Endothelial cell of umbilical vein (primary cell): ENCODE measurements around the gene TOX2. TPM values are rescaled to one million over a fixed set of nuclear protein-coding genes. Genes with fewer than 3 reads are reported as not detected.
A peak's percentile ranks its signal among the peaks of the same experiment; 100 is the strongest.

Source experiments
- BruUV-seq: library from RNA; stranded (reverse); fragments of 400-500 nt; replicated peaks from 2 replicates; lab custom pipeline; 2021; lab: Mats Ljungman, UMichigan
- CTCF ChIA-PET: fragments of 300-600, 350-600 bp; sonication (Branson Sonifier 250); formaldehyde crosslinking; loops from one replicate; lab custom pipeline; 2021; ENCODE audit warnings: antibody characterized with exemption, inconsistent platforms; lab: Charles Lee
- POLR2A ChIA-PET: fragments of 300-600, 350-600 bp; sonication (Branson Sonifier 250); formaldehyde crosslinking; loops from one replicate; lab custom pipeline; 2021; ENCODE audit warnings: antibody characterized with exemption, inconsistent platforms; lab: Charles Lee
- DNase-seq: peaks from one replicate; pipeline ENCODE4 v3.0.0-alpha.2; 2011; ENCODE audit warnings: low read depth, low spot score
- FAIRE-seq: peaks from 2 replicates; lab custom pipeline; 2011; peaks lifted over from hg19 to GRCh38; lab: Jason Lieb, UNC
- H2AFZ ChIP-seq: 2 replicates; pipeline ENCODE4 v1.6.0; 2012; ENCODE audit warnings: low read depth, low read length, control low read depth, inconsistent platforms
- H3K27ac ChIP-seq: 2 replicates; pipeline ENCODE4 v1.5.1; 2011; ENCODE audit warnings: low read depth, mild to moderate bottlenecking, control low read depth, low read length, moderate library complexity; ENCODE audit not compliant: insufficient read depth
- H3K27me3 ChIP-seq, 2 experiments: 2 replicates each; pipeline versions ENCODE4 v1.6.0 to v1.6.1; 2011; ENCODE audit warnings: low read length in 2 of 2, mixed read lengths in 1 of 2; ENCODE audit not compliant: control insufficient read depth in 2 of 2, insufficient read depth in 2 of 2
- H3K36me3 ChIP-seq, 2 experiments: 2 replicates in 1 of 2; 3 replicates in 1 of 2; pipeline ENCODE4 v1.5.1; 2011; ENCODE audit warnings: low read length in 2 of 2, mild to moderate bottlenecking in 1 of 2, moderate library complexity in 1 of 2; ENCODE audit not compliant: control insufficient read depth in 2 of 2, insufficient read depth in 2 of 2; ENCODE audit errors: extremely low read depth in 1 of 2
- H3K4me1 ChIP-seq: 3 replicates; pipeline ENCODE4 v1.5.1; 2011; ENCODE audit warnings: mild to moderate bottlenecking, low read length; ENCODE audit not compliant: control insufficient read depth, insufficient read depth; ENCODE audit errors: extremely low read depth
- H3K4me2 ChIP-seq: 2 replicates; pipeline ENCODE4 v1.6.1; 2011; ENCODE audit warnings: low read length, control low read depth, mixed read lengths; ENCODE audit not compliant: insufficient read depth
- H3K4me3 ChIP-seq, 3 experiments: fragments of 200-600 bp in 1 of 3; sonication (generic), shearing (Covaris generic) in 1 of 3; replicated peaks in 1 of 3; 2 replicates each; pipeline ENCODE4 v1.5.1; 2011 to 2016; ENCODE audit warnings: control low read depth in 3 of 3, low read length in 3 of 3, mild to moderate bottlenecking in 2 of 3, inconsistent platforms in 1 of 3, low read depth in 1 of 3, moderate library complexity in 1 of 3; ENCODE audit not compliant: insufficient read depth in 1 of 3
- H3K79me2 ChIP-seq: 2 replicates; pipeline ENCODE4 v1.6.0; 2012; ENCODE audit warnings: low read length, inconsistent platforms; ENCODE audit not compliant: control insufficient read depth, insufficient read depth
- H3K9ac ChIP-seq: replicated peaks from 2 replicates; pipeline ENCODE3; 2011; ENCODE audit warnings: low read length, control low read depth; ENCODE audit not compliant: insufficient read depth; ENCODE audit errors: extremely low read depth
- H3K9me1 ChIP-seq: replicated peaks from 3 replicates; pipeline ENCODE4 v1.6.0; 2011; ENCODE audit warnings: mild to moderate bottlenecking, low read length; ENCODE audit not compliant: control insufficient read depth, insufficient read depth; ENCODE audit errors: extremely low read depth
- H3K9me3 ChIP-seq: replicated peaks from 2 replicates; pipeline ENCODE4 v1.5.1; 2012; ENCODE audit warnings: low read length, inconsistent platforms; ENCODE audit not compliant: control insufficient read depth, insufficient read depth
- H4K20me1 ChIP-seq: replicated peaks from 2 replicates; pipeline ENCODE3; 2011; ENCODE audit warnings: mild to moderate bottlenecking, low read length; ENCODE audit not compliant: control insufficient read depth, insufficient read depth; ENCODE audit errors: extremely low read depth
- CTCF ChIP-seq, 2 donors: IDR thresholded peaks; 1 replicate in 1 of 2; 2 replicates in 1 of 2; pipeline ENCODE4 v1.5.1; 2011; ENCODE audit warnings: low read length in 2 of 2, mild to moderate bottlenecking in 2 of 2, moderate library complexity in 2 of 2, control low read depth in 1 of 2, inconsistent platforms in 1 of 2, low read depth in 1 of 2; ENCODE audit not compliant: insufficient read depth in 1 of 2; ENCODE audit errors: extremely low read depth in 1 of 2
- FOS ChIP-seq: IDR thresholded peaks from 2 replicates; pipeline ENCODE4 v1.6.1; 2011; ENCODE audit warnings: mild to moderate bottlenecking, low read length, moderate library complexity, borderline replicate concordance; ENCODE audit not compliant: insufficient read depth
- JUN ChIP-seq: IDR thresholded peaks from 2 replicates; pipeline ENCODE4 v1.6.1; 2011; ENCODE audit warnings: borderline replicate concordance, low read depth; ENCODE audit not compliant: insufficient read length, insufficient read depth
- POLR2AphosphoS5 ChIP-seq: IDR thresholded peaks from 2 replicates; pipeline ENCODE4 v1.6.1; 2012; ENCODE audit warnings: low read depth, mild to moderate bottlenecking, control low read depth, low read length, moderate library complexity; ENCODE audit not compliant: insufficient read depth
- dilution Hi-C: fragments of 300-500 bp; cut with MboI; formaldehyde crosslinking; loops from one replicate; pipeline ENCODE4 v1.15.0; 2019; ENCODE audit warnings: low sequenced_read_pairs; ENCODE audit not compliant: extremely low pct_ligation_motif_present
- intact Hi-C: fragments of 100-400 bp; cut with micrococcal nuclease; formaldehyde crosslinking; loops from one replicate; pipeline ENCODE4 v1.10.0; 2022
- polyA plus RNA-seq, 4 experiments: library from polyadenylated mRNA; depleted of rRNA in 3 of 4; stranded (reverse) in 3 of 4; unstranded in 1 of 4; fragments of >200 nt; gene quantifications; 2 replicates each; pipeline versions ENCODE4 v1.2.1 to v1.2.3, GENCODE V29; 2011 to 2012; ENCODE audit warnings: missing spikeins in 1 of 4
- total RNA-seq: library from RNA; stranded (reverse); gene quantifications from 2 replicates; pipeline ENCODE4 v1.2.3, GENCODE V29; 2021

TOX2 gene
- total and polyA plus RNA-seq, 2 donors (not counting 3 experiments of a cell fraction or from before 2014, with no cell fraction given) = 7.0 to 18.6 TPM

- Histone ChIP-seq H3K27ac (no peak overlapping the region), H3K9ac (no peak overlapping the region), H3K9me3 (no peaks in the 10 kb centered on the region), H3K4me3 (no peak overlapping the region), H2AFZ (peak overlapping the region; percentile 52), H3K79me2 (no peaks in the 10 kb centered on the region), H3K36me3 (no peaks in the 10 kb centered on the region), H3K4me1 (peaks cover 6% of the 10 kb centered on the region), H3K9me1 (no peaks in the 10 kb centered on the region), H3K27me3 (no peaks in the 10 kb centered on the region), H3K4me2 (no peak overlapping the region), H4K20me1 (no peaks in the 10 kb centered on the region)
- dilution Hi-C loops = no loop called here
- peak; percentile 55 for FAIRE-seq
- TF ChIP-seq POLR2AphosphoS5 (no peak), CTCF (IDR thresholded peaks at IDR 0.05; ENCODE audit: extremely low read depth in 1 of 2, insufficient read depth in 1 of 2, low read depth in 1 of 2, low read length in 2 of 2) (no peak), JUN (peak; percentile 62), FOS (peak; percentile 88)
- ChIA-PET POLR2A (no interaction called here), CTCF (interaction anchor here (0.8 kb wide), 1 partner anchor 324 kb away, joined by 4 read pairs; no protein-coding TSS in a partner anchor)
- DNase-seq = peak; percentile 42
- no TSS peak for BruUV-seq
- intact Hi-C loops = loop anchor here (5.0 kb wide), 1 partner anchor 57 kb away; no protein-coding TSS in a partner anchor
These were observed 159.8 kb downstream of the TOX2 start for GRCh38 chr20:44074252-44075151.
